Hematopoietic multipotent progenitor cell treated with erythropoietin and hydrocortisone succinate and interleukin-3 and kit ligand, for 17 days (in vitro differentiated cells): ENCODE measurements around the gene HOXD4.

Source experiments
- DNase-seq: peaks from one replicate; pipeline ENCODE4 v3.0.0-alpha.2; 2015; ENCODE audit warnings: low spot score

HOXD4 gene

GRCh38 chr2:176126929-176127773, 24.2 kb upstream of the HOXD4 start:
- DNase-seq, result peak; percentile 57

- no peak for DNase-seq
Observed at GRCh38 chr2:176127774-176128072, 23.6 kb upstream of the HOXD4 start.

GRCh38 chr2:176128172-176128981, 23.0 kb upstream of the HOXD4 start:
- no peak for DNase-seq

- no peak for DNase-seq
Observed at GRCh38 chr2:176128982-176129796, 22.2 kb upstream of the HOXD4 start, which contains the start of gene HOXD8. TSS of gene HOXD8 (plus strand) at chr2:176129705. CDS start at chr2:176130367, 662 bp downstream.

GRCh38 chr2:176129813-176130146, 21.6 kb upstream of the HOXD4 start:
- DNase-seq, result no peak

- DNase-seq, result no peak
Observed at GRCh38 chr2:176130147-176130956, 21.0 kb upstream of the HOXD4 start.

GRCh38 chr2:176130957-176131847, 20.1 kb upstream of the HOXD4 start:
- DNase-seq, result no peak

GRCh38 chr2:176131848-176132158, 19.5 kb upstream of the HOXD4 start:
- DNase-seq, result no peak

GRCh38 chr2:176132205-176133171, 18.9 kb upstream of the HOXD4 start:
- DNase-seq, result no peak

- DNase-seq, result no peak
Observed at GRCh38 chr2:176133389-176133788, 18.0 kb upstream of the HOXD4 start.

- no peak for DNase-seq
Observed at GRCh38 chr2:176134035-176134434, 17.3 kb upstream of the HOXD4 start.

- DNase-seq, result no peak
Observed at GRCh38 chr2:176135035-176135440, 16.3 kb upstream of the HOXD4 start.

- no peak for DNase-seq
Observed at GRCh38 chr2:176136374-176137251, 14.7 kb upstream of the HOXD4 start.

- no peak for DNase-seq
Observed at GRCh38 chr2:176137252-176137580, 14.1 kb upstream of the HOXD4 start.

- no peak for DNase-seq
Observed at GRCh38 chr2:176137906-176138305, 13.4 kb upstream of the HOXD4 start.

- DNase-seq, result no peak
Observed at GRCh38 chr2:176138526-176138922, 12.8 kb upstream of the HOXD4 start.

- DNase-seq, result no peak
Observed at GRCh38 chr2:176138923-176139660, 12.3 kb upstream of the HOXD4 start.
